ENCODE measurements around the gene GMPR.

GMPR gene

DNA sequence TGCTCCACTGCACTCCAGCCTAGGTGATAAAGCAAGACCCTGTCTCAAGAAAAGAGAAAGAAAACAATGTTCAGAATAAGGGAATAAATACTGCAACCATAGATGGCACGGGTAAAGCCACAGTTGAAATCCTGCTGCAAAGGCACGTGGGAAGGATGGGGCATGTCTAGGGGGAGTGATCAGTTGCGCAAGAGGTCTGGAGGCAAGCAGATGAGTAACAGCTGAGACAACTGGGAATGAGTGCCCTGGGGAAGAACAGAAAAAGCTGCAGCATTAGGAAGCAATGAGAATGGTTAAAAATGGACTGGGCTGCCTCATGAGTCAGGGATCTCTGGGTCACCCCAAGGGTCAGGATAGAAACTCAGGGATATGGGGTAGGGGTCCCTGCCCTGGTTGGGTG is 96.3 kb downstream of the GMPR start:
- DNase-seq: no peak

DNA sequence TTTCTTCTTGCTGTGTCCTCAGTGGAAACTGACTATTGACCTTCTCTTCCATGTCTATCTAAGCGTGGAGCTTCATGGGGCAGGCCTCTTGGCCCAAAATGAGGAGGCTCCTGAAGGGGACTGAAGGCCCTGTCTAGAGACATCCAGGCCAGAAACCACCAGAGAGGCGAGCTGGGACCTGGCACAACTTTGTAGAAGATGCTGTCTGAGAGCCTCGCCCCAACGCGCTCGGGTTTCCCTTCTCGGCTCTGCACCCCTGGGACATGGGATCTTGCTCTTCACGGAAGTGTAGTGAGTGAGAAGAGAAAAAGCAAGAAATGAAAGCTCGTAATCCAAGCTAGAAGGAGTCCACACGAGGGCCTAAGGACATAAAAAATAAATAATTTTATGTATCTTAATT is 96.8 kb downstream of the GMPR start:
- no peak for DNase-seq

DNA sequence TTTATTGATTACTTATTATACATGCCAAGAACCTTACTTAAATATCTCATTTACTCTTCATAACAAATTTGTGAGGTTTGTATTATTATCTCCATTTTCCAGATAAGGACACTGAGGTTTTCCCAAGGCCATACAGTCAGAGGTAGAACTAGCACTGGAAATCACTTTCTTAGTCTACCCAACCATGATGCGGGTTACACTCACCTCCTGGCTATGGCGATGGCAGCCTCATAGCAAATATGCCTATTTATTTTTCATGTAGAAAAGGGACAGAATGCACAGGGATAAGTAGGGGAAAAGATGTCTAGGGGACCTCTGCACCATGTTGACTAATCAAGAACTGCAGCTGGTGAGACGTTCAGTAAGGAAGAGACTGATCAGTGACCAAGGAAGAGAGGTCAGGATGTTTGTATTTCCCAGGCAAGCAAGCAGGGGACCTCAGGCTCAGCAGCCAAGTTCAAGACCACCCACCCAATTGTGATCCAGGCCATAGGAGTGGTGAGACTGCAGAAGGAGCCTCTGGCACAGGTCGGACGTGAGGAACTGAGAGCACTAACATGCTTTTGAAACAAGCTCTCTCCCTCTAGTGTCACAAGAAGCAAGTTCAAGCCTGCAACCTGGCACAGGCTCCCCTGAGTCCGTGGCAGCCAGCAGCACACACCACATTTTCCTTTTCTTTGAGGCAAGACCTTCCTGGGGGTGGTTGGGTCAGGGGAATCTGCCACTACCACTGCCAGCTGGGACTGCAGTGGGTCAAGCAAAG is 97.8 kb downstream of the GMPR start:
- no peak for DNase-seq

DNA sequence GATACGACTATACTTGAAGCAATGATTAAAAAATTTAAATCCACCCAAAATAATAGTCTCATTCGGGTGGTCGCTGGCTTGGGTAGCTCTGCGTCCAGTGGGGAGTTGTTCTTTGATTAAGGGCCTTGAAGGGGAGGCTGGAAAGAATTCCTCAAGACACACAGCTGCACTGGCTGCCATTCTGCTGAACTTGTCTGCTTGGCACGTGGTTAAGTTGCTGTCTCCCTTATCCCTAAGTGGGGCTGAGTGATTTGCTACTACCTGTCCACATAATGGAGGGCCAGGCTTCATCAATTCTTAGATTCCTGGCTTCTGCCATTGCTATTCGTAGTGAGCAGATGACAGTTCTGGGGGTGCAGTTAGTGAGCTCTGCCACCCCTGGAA is 98.5 kb downstream of the GMPR start:
- no peak for DNase-seq

DNA sequence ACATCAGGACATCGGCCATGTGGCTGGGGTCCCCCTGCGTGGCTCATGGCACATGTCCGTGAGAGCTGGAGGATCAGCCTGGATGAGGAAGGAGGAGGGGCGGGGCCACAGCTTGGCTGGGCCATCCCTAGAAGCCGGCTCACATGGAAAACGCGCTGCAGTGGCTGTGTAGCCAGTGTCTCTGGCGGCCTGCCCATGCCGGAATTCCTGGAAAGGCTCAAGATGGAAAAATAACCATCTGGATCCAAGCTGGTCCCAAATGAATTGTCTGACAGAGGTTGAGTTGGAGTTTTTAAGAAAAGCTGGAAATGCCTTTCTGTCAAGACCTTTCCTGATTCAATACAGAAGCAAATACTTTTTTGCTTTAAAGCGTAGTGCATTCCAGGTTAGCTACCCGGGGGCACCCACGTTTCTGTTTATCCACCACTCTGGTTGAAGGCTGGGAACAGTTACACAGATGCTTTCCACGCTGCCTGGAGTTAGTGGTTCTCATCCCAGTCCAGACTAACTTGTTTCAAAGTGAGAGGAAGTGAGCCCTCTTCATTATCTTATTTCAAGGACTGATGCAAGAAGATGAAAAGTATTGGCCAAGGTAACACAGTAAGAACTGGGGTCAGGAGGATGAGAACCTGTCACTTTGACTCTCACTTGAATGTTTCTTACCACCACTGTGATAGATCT is 99.0 kb downstream of the GMPR start:
- no peak for DNase-seq

DNA sequence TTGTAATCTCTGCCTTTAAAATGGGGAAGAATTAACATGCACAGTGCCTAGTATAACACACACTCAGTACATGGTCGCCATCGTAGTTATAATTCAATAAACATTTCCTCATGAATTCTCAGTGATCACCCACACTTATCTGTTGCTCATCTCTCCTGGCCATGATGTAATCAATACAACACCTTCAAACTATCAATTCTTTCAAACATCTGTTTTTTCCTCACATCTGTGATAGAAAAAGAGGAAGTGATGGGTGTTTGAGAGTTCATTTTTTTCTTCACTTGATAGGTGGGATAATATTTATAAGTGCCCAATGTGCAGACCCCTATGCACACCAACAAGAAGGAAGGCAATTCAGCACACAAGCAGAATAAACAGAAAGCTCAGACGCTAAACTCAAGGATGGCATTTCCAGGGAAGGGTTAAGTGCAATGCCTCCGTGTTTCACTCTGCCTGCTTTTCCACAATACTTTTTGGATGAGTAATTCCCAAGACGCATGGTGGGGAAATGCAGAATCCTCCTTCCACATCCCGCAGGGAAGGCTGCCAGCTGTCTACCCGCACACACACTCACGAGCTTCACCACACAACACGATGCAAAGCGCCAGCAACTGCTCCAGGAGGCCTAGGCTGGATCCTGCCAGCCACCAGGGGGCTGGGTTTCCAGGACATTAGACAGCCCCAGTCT is 100.3 kb downstream of the GMPR start:
- DNase-seq: no peak

DNA sequence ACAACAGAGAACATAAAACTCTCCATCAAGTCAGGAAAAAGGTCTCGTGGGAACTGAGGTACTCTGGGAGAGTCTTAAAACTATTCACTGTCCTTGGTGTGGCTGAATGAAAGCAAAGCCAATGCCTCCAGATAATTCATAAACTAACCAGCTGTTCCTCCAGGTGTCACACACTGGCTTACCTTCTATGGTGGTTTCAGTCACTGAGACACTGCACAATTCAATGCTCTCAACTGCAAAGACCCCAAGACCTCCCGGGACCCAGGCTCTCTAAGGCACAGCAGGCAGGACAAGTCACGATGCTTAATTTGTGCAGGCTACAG is 100.8 kb downstream of the GMPR start:
- no peak for DNase-seq

DNA sequence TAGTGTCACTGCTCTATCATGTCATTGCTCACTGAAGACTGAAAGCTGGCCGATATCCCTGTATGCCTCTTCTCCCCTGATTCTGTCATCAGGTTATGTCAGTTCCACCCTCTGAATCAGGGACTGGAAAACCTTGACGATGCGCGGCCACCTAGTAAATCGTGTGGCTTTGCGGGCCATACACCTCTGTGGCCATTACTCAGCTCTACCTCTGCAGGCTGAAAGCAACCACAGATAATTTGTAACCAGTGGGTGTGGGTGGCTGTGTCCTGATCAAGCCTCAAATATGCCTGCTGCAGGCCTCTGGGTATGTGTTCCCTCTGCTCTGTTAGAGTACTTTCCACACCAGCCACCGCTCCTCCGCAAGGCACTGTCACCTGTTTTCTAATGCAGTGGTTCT is 105.2 kb downstream of the GMPR start:
- DNase-seq: no peak

DNA sequence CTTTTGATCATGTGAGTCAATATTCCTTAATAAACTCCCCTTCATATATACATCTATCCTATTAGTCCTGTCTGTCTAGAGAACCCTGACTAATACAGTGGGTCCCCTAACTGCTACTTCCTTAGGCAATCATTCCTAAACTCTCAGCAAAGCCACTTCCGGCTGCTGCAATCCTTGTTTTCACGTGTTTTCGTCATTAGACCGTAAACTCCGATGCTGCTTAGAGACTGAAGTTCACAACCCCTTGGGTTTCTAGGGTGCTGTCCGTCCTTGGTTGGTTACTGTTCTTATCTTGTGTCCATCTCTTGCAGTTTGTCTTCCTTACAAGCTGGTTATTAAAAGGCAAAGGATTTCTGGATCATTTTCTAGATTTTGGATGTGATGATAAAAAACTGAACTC is 106.4 kb downstream of the GMPR start:
- no peak for DNase-seq

All from activated CD4-positive, alpha-beta T cell treated with anti-CD3 and anti-CD28 coated beads, Interleukin-10, Interleukin-2, amounts not matched to agents 100 ng/mL and 50 ng/mL, durations not matched to agents 16 hours and 8 hours (primary cell).